OCI-LY7 (cell line): ENCODE results near the gene CHN2. TPM values are rescaled to one million over a fixed set of nuclear protein-coding genes. Genes with fewer than 3 reads are reported as not detected.

Source experiments
- BruUV-seq: library from RNA; stranded (reverse); fragments of 400-500 nt; replicated peaks from 2 replicates; lab custom pipeline; 2021; lab: Mats Ljungman, UMichigan
- CTCF ChIA-PET: fragments of 300-600 bp; sonication (Branson Sonifier 250); formaldehyde crosslinking; loops from one replicate; lab custom pipeline; 2022; ENCODE audit warnings: antibody characterized with exemption; ENCODE audit not compliant: unreplicated experiment; lab: Charles Lee
- POLR2A ChIA-PET: fragments of 300-600 bp; sonication (Branson Sonifier 250); formaldehyde crosslinking; loops from one replicate; lab custom pipeline; 2022; ENCODE audit warnings: antibody characterized with exemption; lab: Charles Lee
- DNase-seq: peaks from one replicate; pipeline ENCODE4 v3.0.0-alpha.2; 2015; ENCODE audit warnings: low spot score
- H2AFZ ChIP-seq: fragments of 200-600 bp; sonication (generic), shearing (Covaris generic); 2 replicates; pipeline ENCODE4 v1.6.1; 2014; ENCODE audit warnings: mild to moderate bottlenecking, antibody characterized with exemption, low read length, moderate library complexity
- H3K27ac ChIP-seq: fragments of 200-600 bp; sonication (generic); 2 replicates; pipeline ENCODE4 v1.5.1; 2014; ENCODE audit warnings: mixed run types, low read depth, mild to moderate bottlenecking, moderate library complexity, low read length, inconsistent platforms; ENCODE audit not compliant: poor library complexity, severe bottlenecking
- H3K36me3 ChIP-seq: fragments of 200-600 bp; sonication (generic); 2 replicates; pipeline ENCODE4 v1.6.1; 2014; ENCODE audit warnings: mild to moderate bottlenecking, antibody characterized with exemption, low read length, moderate library complexity, mixed read lengths; ENCODE audit not compliant: insufficient read depth
- H3K4me1 ChIP-seq: fragments of 200-600 bp; sonication (generic); 2 replicates; pipeline ENCODE4 v1.5.1; 2014; ENCODE audit warnings: mild to moderate bottlenecking, low read length; ENCODE audit not compliant: insufficient read depth, poor library complexity, severe bottlenecking
- H3K4me2 ChIP-seq: fragments of 200-600 bp; sonication (generic); 2 replicates; pipeline ENCODE4 v1.6.1; 2014; ENCODE audit warnings: mild to moderate bottlenecking, low read length
- H3K4me3 ChIP-seq: fragments of 200-600 bp; sonication (generic); 2 replicates; pipeline ENCODE4 v1.5.1; 2014; ENCODE audit warnings: mild to moderate bottlenecking, low read depth, low read length; ENCODE audit not compliant: poor library complexity, severe bottlenecking
- H3K79me2 ChIP-seq: fragments of 200-600 bp; sonication (generic); 2 replicates; pipeline ENCODE4 v1.6.1; 2016; ENCODE audit warnings: low read depth, mild to moderate bottlenecking, low read length, moderate library complexity, mixed read lengths; ENCODE audit not compliant: insufficient read depth
- H3K9me2 ChIP-seq: fragments of 200-600 bp; sonication (generic); 2 replicates; pipeline ENCODE4 v1.6.1; 2016; ENCODE audit warnings: mild to moderate bottlenecking, low read length, mixed read lengths; ENCODE audit not compliant: insufficient read depth
- H3K9me3 ChIP-seq: fragments of 200-600 bp; sonication (generic); 2 replicates; pipeline ENCODE4 v1.6.1; 2014; ENCODE audit warnings: mild to moderate bottlenecking, mixed run types, low read length, mixed read lengths
- H4K20me1 ChIP-seq: fragments of 200-600 bp; sonication (generic); 2 replicates; pipeline ENCODE4 v1.6.1; 2014; ENCODE audit warnings: mild to moderate bottlenecking, antibody characterized with exemption, low read length, moderate library complexity, mixed read lengths; ENCODE audit not compliant: insufficient read depth
- EZH2phosphoT487 ChIP-seq: fragments of 200-600 bp; sonication (generic); IDR thresholded peaks from 2 replicates; pipeline ENCODE4 v1.6.1; 2018; ENCODE audit warnings: low read depth, borderline replicate concordance, mild to moderate bottlenecking, mixed run types, antibody characterized with exemption, low read length, moderate library complexity, mixed read lengths
- intact Hi-C: fragments of 100-400 bp; cut with micrococcal nuclease; formaldehyde crosslinking; loops from one replicate; pipeline ENCODE4 v1.10.0; 2022; ENCODE audit not compliant: unreplicated experiment
- total RNA-seq, 2 experiments: library from RNA; depleted of rRNA in 1 of 2; stranded (reverse); fragments of >200 nt in 1 of 2; shearing (Covaris generic) in 1 of 2; gene quantifications; 2 replicates each; pipeline ENCODE4 v1.2.3, GENCODE V29; 2014 to 2022
- TF ChIP-seq, protein P1 (sequence below): fragments of 200-600 bp; sonication (generic); conservative IDR thresholded peaks from 2 replicates; pipeline ENCODE4 v1.5.1; 2014; ENCODE audit warnings: mild to moderate bottlenecking, antibody characterized with exemption, low read length, moderate library complexity, mixed read lengths

CHN2 gene
- total RNA-seq, 2 experiments from 2014 or later = not detected

DNA sequence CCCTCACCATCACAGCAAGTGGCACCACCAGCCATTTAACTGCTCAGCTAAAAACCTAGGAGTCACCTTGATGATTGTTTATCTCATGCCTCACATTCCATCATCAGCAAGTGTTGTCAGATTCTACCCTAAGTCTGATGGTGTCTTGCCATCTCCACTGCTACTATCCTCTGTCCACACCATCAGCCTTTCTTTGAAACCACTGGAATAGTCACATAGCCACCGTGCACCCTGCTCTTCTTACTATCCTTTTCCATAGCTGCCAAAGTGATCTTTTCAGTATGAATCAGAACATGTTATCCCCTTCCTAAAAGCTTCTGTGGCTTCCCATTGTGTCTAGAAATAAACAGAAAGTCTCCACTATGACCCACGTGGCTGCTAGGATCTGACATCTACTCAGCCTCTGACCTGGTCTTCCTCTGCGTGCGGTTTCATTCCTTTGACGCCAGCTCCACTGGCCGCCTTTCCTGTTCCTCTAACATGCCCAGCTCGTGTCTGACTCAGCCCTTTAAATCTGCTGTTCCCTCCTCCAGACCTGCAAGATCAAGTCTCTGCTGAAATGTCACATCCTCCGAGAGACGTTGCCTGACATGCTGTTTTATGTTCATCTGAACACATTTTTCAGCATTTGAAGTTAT lies 16.5 kb upstream of the CHN2 start:
- no peak overlapping the region for H2AFZ ChIP-seq
- H3K4me3 ChIP-seq = no peak overlapping the region
- H3K27ac ChIP-seq = no peak overlapping the region
- intact Hi-C loops = no loop called here
- H3K9me3 ChIP-seq = no peaks in the 10 kb centered on the region
- DNase-seq = no peak
- POLR2A ChIA-PET = no interaction called here
- H3K36me3 ChIP-seq = no peaks in the 10 kb centered on the region
- H3K79me2 ChIP-seq = no peaks in the 10 kb centered on the region
- no peak overlapping the region for H3K4me2 ChIP-seq
- H4K20me1 ChIP-seq = no peaks in the 10 kb centered on the region
- no TSS peak for BruUV-seq
- H3K4me1 ChIP-seq = no peaks in the 10 kb centered on the region
- H3K9me2 ChIP-seq = no peaks in the 10 kb centered on the region
- TF ChIP-seq EZH2phosphoT487 = no peak
- TF ChIP-seq, protein P1, sequence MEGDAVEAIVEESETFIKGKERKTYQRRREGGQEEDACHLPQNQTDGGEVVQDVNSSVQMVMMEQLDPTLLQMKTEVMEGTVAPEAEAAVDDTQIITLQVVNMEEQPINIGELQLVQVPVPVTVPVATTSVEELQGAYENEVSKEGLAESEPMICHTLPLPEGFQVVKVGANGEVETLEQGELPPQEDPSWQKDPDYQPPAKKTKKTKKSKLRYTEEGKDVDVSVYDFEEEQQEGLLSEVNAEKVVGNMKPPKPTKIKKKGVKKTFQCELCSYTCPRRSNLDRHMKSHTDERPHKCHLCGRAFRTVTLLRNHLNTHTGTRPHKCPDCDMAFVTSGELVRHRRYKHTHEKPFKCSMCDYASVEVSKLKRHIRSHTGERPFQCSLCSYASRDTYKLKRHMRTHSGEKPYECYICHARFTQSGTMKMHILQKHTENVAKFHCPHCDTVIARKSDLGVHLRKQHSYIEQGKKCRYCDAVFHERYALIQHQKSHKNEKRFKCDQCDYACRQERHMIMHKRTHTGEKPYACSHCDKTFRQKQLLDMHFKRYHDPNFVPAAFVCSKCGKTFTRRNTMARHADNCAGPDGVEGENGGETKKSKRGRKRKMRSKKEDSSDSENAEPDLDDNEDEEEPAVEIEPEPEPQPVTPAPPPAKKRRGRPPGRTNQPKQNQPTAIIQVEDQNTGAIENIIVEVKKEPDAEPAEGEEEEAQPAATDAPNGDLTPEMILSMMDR = no peak
- CTCF ChIA-PET = no interaction called here

GRCh38 chr7:29179115-29179514 lies 15.5 kb upstream of the CHN2 start:
- no peak for TF ChIP-seq EZH2phosphoT487
- TF ChIP-seq, protein P1 = no peak
- no peak overlapping the region for H3K4me2 ChIP-seq
- no peak for DNase-seq
- H4K20me1 ChIP-seq = no peaks in the 10 kb centered on the region
- CTCF ChIA-PET = no interaction called here
- no peaks in the 10 kb centered on the region for H3K4me1 ChIP-seq
- no peak overlapping the region for H2AFZ ChIP-seq
- no peaks in the 10 kb centered on the region for H3K79me2 ChIP-seq
- H3K27ac ChIP-seq = no peak overlapping the region
- BruUV-seq = no TSS peak
- H3K36me3 ChIP-seq = no peaks in the 10 kb centered on the region
- POLR2A ChIA-PET = no interaction called here
- H3K4me3 ChIP-seq = no peak overlapping the region
- no peaks in the 10 kb centered on the region for H3K9me2 ChIP-seq
- intact Hi-C loops = no loop called here
- H3K9me3 ChIP-seq = no peaks in the 10 kb centered on the region

GRCh38 chr7:29184599-29184998 lies 10.0 kb upstream of the CHN2 start:
- no peak overlapping the region for H3K4me2 ChIP-seq
- no TSS peak for BruUV-seq
- ChIA-PET POLR2A (no interaction called here), CTCF (no interaction called here)
- H2AFZ ChIP-seq = no peak overlapping the region
- H3K27ac ChIP-seq = no peak overlapping the region
- no peaks in the 10 kb centered on the region for H4K20me1 ChIP-seq
- H3K9me2 ChIP-seq = no peaks in the 10 kb centered on the region
- no peak overlapping the region for H3K4me3 ChIP-seq
- no peaks in the 10 kb centered on the region for H3K79me2 ChIP-seq
- no peaks in the 10 kb centered on the region for H3K36me3 ChIP-seq
- intact Hi-C loops = no loop called here
- TF ChIP-seq EZH2phosphoT487 = no peak
- TF ChIP-seq, protein P1 = no peak
- no peaks in the 10 kb centered on the region for H3K9me3 ChIP-seq
- DNase-seq = no peak
- H3K4me1 ChIP-seq = no peaks in the 10 kb centered on the region
